HG03460 (cell line): Measurements from ENCODE around the gene ZNF680.
"Not testable (repeated sequence)": the region's sequence is repeated elsewhere in the genome, so short reads cannot be mapped to it uniquely, and the experiment has no call there.

Experiments
- ATAC-seq: cut with Tn5 transposase; IDR thresholded peaks from one replicate; pipeline ENCODE4 v1.9.1; 2021; ENCODE audit not compliant: unreplicated experiment

ZNF680 gene

GRCh38 chr7:64557601-64558322 is 5.1 kb downstream of the ZNF680 start:
- no peak for ATAC-seq

GRCh38 chr7:64555046-64555445 is 7.8 kb downstream of the ZNF680 start:
- ATAC-seq, result no peak

GRCh38 chr7:64554188-64554587 is 8.7 kb downstream of the ZNF680 start:
- ATAC-seq, result not testable (repeated sequence)

GRCh38 chr7:64551375-64552142 is 11.3 kb downstream of the ZNF680 start:
- ATAC-seq, result no peak

- no peak for ATAC-seq
These were observed 18.9 kb downstream of the ZNF680 start for GRCh38 chr7:64544010-64544409.

GRCh38 chr7:64541438-64542359 is 21.2 kb downstream of the ZNF680 start:
- no peak for ATAC-seq

GRCh38 chr7:64533756-64534155 is 29.1 kb downstream of the ZNF680 start:
- ATAC-seq, result no peak

GRCh38 chr7:64528770-64529169 is 34.1 kb downstream of the ZNF680 start:
- ATAC-seq, result no peak

GRCh38 chr7:64521409-64521984 is 41.4 kb downstream of the ZNF680 start:
- no peak for ATAC-seq

GRCh38 chr7:64516451-64516850 is 46.4 kb downstream of the ZNF680 start:
- no peak for ATAC-seq

GRCh38 chr7:64515781-64516180 is 47.1 kb downstream of the ZNF680 start:
- ATAC-seq, result no peak

- no peak for ATAC-seq
These were observed 47.5 kb downstream of the ZNF680 start for GRCh38 chr7:64515330-64515729.

- no peak for ATAC-seq
These were observed 53.3 kb downstream of the ZNF680 start for GRCh38 chr7:64509583-64509982.

- no peak for ATAC-seq
These were observed 58.2 kb downstream of the ZNF680 start for GRCh38 chr7:64504581-64505120.

- no peak for ATAC-seq
These were observed 64.6 kb downstream of the ZNF680 start for GRCh38 chr7:64498270-64498669.

GRCh38 chr7:64494912-64495461 is 67.9 kb downstream of the ZNF680 start:
- no peak for ATAC-seq

- ATAC-seq, result no peak
These were observed 77.2 kb downstream of the ZNF680 start for GRCh38 chr7:64485623-64486022.
